ENCODE measurements around the gene NT5C. TPM values are rescaled to one million over a fixed set of nuclear protein-coding genes. Genes with fewer than 3 reads are reported as not detected.
"Not testable (repeated sequence)": the region's sequence is repeated elsewhere in the genome, so short reads cannot be mapped to it uniquely, and the experiment has no call there.

Gene NT5C
- total RNA-seq, 4 donors from 2014 or later = 81.7 to 97.5 (median 88.4) TPM

GRCh38 chr17:75128694-75129505 lies 2.6 kb downstream of the NT5C start:
- H3K27me3 ChIP-seq = no peaks in the 10 kb centered on the region
- no peak for DNase-seq
- peaks cover 0 to 24% (median 15%) of the 10 kb centered on the region in 3 donors for H3K36me3 ChIP-seq
- TF ChIP-seq POLR2A (IDR thresholded peaks at IDR 0.05) (no peak), CTCF (IDR thresholded peaks at IDR 0.05) (no peak)
- H3K4me1 ChIP-seq = peaks cover 26 to 90% (median 51%) of the 10 kb centered on the region in 3 donors
- no peaks in the 10 kb centered on the region for H3K9me3 ChIP-seq
- peak overlapping the region; percentile 5 to 75 (median 56) for H3K27ac ChIP-seq
- intact Hi-C loops (cut with DNase I) = no loop called here
- H3K4me3 ChIP-seq = no peak overlapping the region
- WGBS, 2 donors = 74% methylated on average over 9 of the region's 33 CpGs; no CpG with 5 or more reads in 1 of the 2 donors

DNA sequence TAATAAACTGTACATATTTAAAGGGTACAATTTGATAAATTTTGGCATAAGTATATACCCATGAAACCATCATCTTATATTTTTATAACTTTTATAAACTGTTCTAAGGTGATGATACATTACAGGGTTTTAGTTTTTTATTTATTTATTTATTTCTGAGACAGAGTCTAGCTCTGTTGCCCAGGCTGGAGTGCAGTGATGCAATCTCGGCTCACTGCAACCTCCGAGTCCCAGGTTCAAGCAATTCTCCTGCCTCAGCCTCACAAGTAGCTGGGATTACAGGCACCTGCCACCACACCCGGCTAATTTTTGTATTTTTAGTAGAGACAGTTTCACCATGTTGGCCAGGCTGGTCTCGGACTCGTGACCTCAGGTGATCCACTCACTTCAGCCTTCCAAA lies 3.6 kb downstream of the NT5C start:
- peak overlapping the region; percentile 13 to 75 (median 56) for H3K27ac ChIP-seq

DNA sequence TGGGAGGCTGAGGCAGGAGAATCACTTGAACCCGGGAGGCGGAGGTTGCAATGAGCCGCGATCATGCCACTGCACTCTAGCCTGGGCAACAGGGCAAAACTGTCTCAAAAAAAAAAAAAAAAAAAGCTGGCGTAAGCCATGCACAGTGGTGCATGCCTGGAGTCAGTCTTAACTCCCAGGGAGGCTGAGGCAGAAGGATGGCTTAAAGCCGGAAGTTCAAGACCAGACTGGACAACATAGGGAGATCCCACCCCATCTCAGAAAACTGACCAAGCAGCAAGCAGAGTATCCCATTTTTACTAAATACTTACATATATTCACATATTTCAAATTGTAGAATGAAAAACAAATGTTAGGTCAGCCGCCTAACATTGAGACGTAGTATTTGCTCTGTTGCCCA lies 4.6 kb downstream of the NT5C start:
- TF ChIP-seq CTCF (IDR thresholded peaks at IDR 0.05) (no peak), POLR2A (IDR thresholded peaks at IDR 0.05) (no peak)
- Histone ChIP-seq H3K4me1 (peaks cover 28 to 91% (median 49%) of the 10 kb centered on the region in 3 donors), H3K27ac (peak overlapping the region; percentile 40 to 94 (median 72)), H3K36me3 (peaks cover 0 to 24% (median 15%) of the 10 kb centered on the region in 3 donors), H3K27me3 (no peaks in the 10 kb centered on the region), H3K9me3 (no peaks in the 10 kb centered on the region), H3K4me3 (no peak overlapping the region)
- intact Hi-C loops (cut with DNase I) = no loop called here
- WGBS, 2 donors = 87 to 89% methylated on average over 7 of the region's 8 CpGs
- no peak for DNase-seq

More for the DNA sequence above, 3.6 kb downstream of the NT5C start:
- H3K4me3 ChIP-seq; intact Hi-C loops (cut with DNase I); H3K9me3 ChIP-seq; H3K27me3 ChIP-seq; DNase-seq: not testable (repeated sequence)
- Histone ChIP-seq H3K36me3 (peaks cover 0 to 24% (median 15%) of the 10 kb centered on the region in 3 donors), H3K4me1 (peaks cover 28 to 88% (median 52%) of the 10 kb centered on the region in 3 donors)
- WGBS, 2 donors = 61 to 77% methylated on average over 4 to 5 of the region's 5 CpGs

DNA sequence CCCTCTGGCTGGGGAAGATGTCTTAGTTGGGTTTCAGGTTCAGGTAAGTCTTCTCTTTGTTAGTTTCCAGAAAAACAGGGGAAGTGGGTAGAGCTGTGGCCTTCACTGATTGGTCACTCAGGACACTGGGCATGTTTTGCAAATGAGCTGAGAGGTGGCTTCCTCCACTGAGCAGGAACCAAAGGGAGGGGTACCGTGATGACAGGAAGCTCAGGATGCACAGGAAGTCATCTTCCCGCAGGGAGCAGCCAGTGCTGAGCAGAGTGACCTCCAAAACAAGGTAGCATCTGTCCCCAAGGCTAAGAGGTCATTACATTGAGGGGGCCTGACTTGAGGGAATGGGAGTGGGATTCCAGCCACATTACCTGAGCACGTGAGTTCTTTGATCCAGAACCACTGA lies 5.6 kb downstream of the NT5C start:
- no peak for DNase-seq
- no peak overlapping the region for H3K4me3 ChIP-seq
- H3K27me3 ChIP-seq = no peaks in the 10 kb centered on the region
- peaks cover 5 to 29% (median 15%) of the 10 kb centered on the region in 3 donors for H3K36me3 ChIP-seq
- peak overlapping the region; percentile 28 to 94 (median 90) for H3K27ac ChIP-seq
- WGBS, 2 donors = 51 to 86% methylated on average over 1 to 3 of the region's 3 CpGs
- TF ChIP-seq POLR2A (IDR thresholded peaks at IDR 0.05) (no peak), CTCF (IDR thresholded peaks at IDR 0.05) (no peak)
- no peaks in the 10 kb centered on the region for H3K9me3 ChIP-seq
- intact Hi-C loops (cut with DNase I) = no loop called here
- H3K4me1 ChIP-seq = peaks cover 28 to 91% (median 48%) of the 10 kb centered on the region in 3 donors

DNA sequence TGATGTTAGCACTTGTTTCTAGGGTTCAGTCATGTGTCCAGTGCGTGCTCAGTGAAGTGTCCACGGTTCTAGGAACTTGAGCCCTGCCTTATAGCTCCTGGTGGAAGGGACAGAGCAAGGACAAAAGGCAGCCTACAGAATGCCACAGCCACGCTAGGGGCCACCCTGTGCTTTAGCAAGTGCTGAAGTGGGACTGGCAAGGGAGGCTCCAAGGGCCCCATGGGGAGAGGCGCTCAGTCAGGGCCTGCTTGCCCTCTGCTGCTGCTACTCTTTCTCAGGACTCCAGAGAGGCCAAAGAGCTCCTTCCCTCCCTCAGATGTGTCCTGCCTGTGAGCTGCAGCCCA lies 6.8 kb downstream of the NT5C start:
- no peak for DNase-seq
- Histone ChIP-seq H3K36me3 (peaks cover 6 to 26% (median 8%) of the 10 kb centered on the region in 3 donors), H3K9me3 (no peaks in the 10 kb centered on the region), H3K4me1 (peaks cover 24 to 84% (median 39%) of the 10 kb centered on the region in 3 donors), H3K4me3 (no peak overlapping the region), H3K27ac (peak overlapping the region; percentile 90 to 94 (median 91)), H3K27me3 (no peaks in the 10 kb centered on the region)
- no peak for TF ChIP-seq CTCF (IDR thresholded peaks at IDR 0.05)
- no peak for TF ChIP-seq POLR2A (IDR thresholded peaks at IDR 0.05)
- WGBS, 2 donors = 50% methylated on average over 2 of the region's 4 CpGs; no CpG with 5 or more reads in 1 of the 2 donors
- intact Hi-C loops (cut with DNase I) = no loop called here
